SK-N-SH treated with all-trans-retinoic acid at 6 μM for 48 hours (cell line): Measurements from ENCODE around the gene CFAP299.

ENCODE experiments used
- ATAC-seq: fragments of 200-7000 bp; cut with Tn5 transposase; 3 replicates; pipeline ENCODE4 v1.9.1; 2020; ENCODE audit warnings: mild to moderate bottlenecking, moderate library complexity
- ARNTL ChIP-seq: fragments of 450-650 bp; formaldehyde crosslinking; IDR thresholded peaks from 2 replicates; pipeline ENCODE4 v1.5.0; 2020; ENCODE audit warnings: low read depth, mild to moderate bottlenecking, moderate library complexity, borderline replicate concordance
- BACH2 ChIP-seq: fragments of 250-450 bp; sonication (Bioruptor Pico); IDR thresholded peaks from 2 replicates; pipeline ENCODE4 v1.9.0; 2021; ENCODE audit warnings: mild to moderate bottlenecking, borderline replicate concordance
- CSDC2 ChIP-seq: fragments of 250-450 bp; sonication (Bioruptor Pico); IDR thresholded peaks from 2 replicates; pipeline ENCODE4 v1.5.0; 2020; ENCODE audit warnings: mild to moderate bottlenecking, moderate library complexity
- CSRNP3 ChIP-seq: fragments of 250-450 bp; sonication (Bioruptor Pico); IDR thresholded peaks from 2 replicates; pipeline ENCODE4 v1.5.1; 2021; ENCODE audit warnings: mild to moderate bottlenecking, moderate library complexity
- ESRRG ChIP-seq: fragments of 250-450 bp; sonication (Bioruptor Pico); IDR thresholded peaks from 2 replicates; pipeline ENCODE4 v1.6.1; 2021; ENCODE audit warnings: mild to moderate bottlenecking
- GLIS3 ChIP-seq: fragments of 250-450 bp; sonication (Bioruptor Pico); IDR thresholded peaks from 2 replicates; pipeline ENCODE4 v1.5.0; 2020; ENCODE audit warnings: mild to moderate bottlenecking, moderate library complexity
- ISL1 ChIP-seq: fragments of 250-450 bp; sonication (Bioruptor Pico); IDR thresholded peaks from 2 replicates; pipeline ENCODE4 v2.1.2; 2022; ENCODE audit warnings: mild to moderate bottlenecking, moderate library complexity
- OSR1 ChIP-seq: fragments of 250-450 bp; sonication (Bioruptor Pico); IDR thresholded peaks from 2 replicates; pipeline ENCODE4 v1.8.0; 2022; ENCODE audit warnings: moderate library complexity, mild to moderate bottlenecking, inconsistent platforms
- PATZ1 ChIP-seq: fragments of 250-450 bp; sonication (Bioruptor Pico); IDR thresholded peaks from 2 replicates; pipeline ENCODE4 v1.8.0; 2020; ENCODE audit warnings: mild to moderate bottlenecking, moderate library complexity, borderline replicate concordance
- POU6F1 ChIP-seq: fragments of 250-450 bp; sonication (Bioruptor Pico); IDR thresholded peaks from 2 replicates; pipeline ENCODE4 v1.8.0; 2021; ENCODE audit warnings: low read depth, mild to moderate bottlenecking, moderate library complexity, borderline replicate concordance
- PPARA ChIP-seq: fragments of 250-450 bp; sonication (Bioruptor Pico); IDR thresholded peaks from 2 replicates; pipeline ENCODE4 v1.5.0; 2020; ENCODE audit warnings: mild to moderate bottlenecking, borderline replicate concordance
- RARB ChIP-seq: fragments of 250-450 bp; sonication (Bioruptor Pico); IDR thresholded peaks from 2 replicates; pipeline ENCODE4 v1.8.0; 2021; ENCODE audit warnings: mild to moderate bottlenecking, moderate library complexity
- SNAI2 ChIP-seq: fragments of 250-450 bp; sonication (Bioruptor Pico); IDR thresholded peaks from 2 replicates; pipeline ENCODE4 v1.5.0; 2020; ENCODE audit warnings: mild to moderate bottlenecking, moderate library complexity
- TCF4 ChIP-seq: fragments of 250-450 bp; sonication (Bioruptor Pico); IDR thresholded peaks from 2 replicates; pipeline ENCODE4 v1.8.0; 2021; ENCODE audit warnings: mild to moderate bottlenecking, moderate library complexity, borderline replicate concordance
- TOX ChIP-seq: fragments of 250-450 bp; sonication (Bioruptor Pico); IDR thresholded peaks from 2 replicates; pipeline ENCODE4 v1.8.0; 2021; ENCODE audit warnings: mild to moderate bottlenecking, moderate library complexity, borderline replicate concordance
- TSHZ2 ChIP-seq: fragments of 250-450 bp; sonication (Bioruptor Pico); IDR thresholded peaks from 2 replicates; pipeline ENCODE4 v1.5.0; 2020; ENCODE audit warnings: mild to moderate bottlenecking, moderate library complexity
- ZC3H10 ChIP-seq: fragments of 250-450 bp; sonication (Bioruptor Pico); IDR thresholded peaks from 2 replicates; pipeline ENCODE4 v1.5.1; 2021; ENCODE audit warnings: mild to moderate bottlenecking, moderate library complexity
- ZFP3 ChIP-seq: fragments of 250-450 bp; sonication (Bioruptor Pico); IDR thresholded peaks from 2 replicates; pipeline ENCODE4 v1.5.0; 2020; ENCODE audit warnings: mild to moderate bottlenecking, moderate library complexity
- ZFP30 ChIP-seq: fragments of 450-650 bp; formaldehyde crosslinking; IDR thresholded peaks from 2 replicates; pipeline ENCODE4 v1.5.0; 2022; ENCODE audit warnings: mild to moderate bottlenecking, moderate library complexity
- ZNF565 ChIP-seq: fragments of 450-650 bp; formaldehyde crosslinking; conservative IDR thresholded peaks from 2 replicates; pipeline ENCODE4 v1.5.0; 2020; ENCODE audit warnings: low read depth, mild to moderate bottlenecking, moderate library complexity
- ZNF70 ChIP-seq: fragments of 450-650 bp; formaldehyde crosslinking; IDR thresholded peaks from 2 replicates; pipeline ENCODE4 v1.5.0; 2020; ENCODE audit warnings: mild to moderate bottlenecking, moderate library complexity
- ZNF8 ChIP-seq: fragments of 450-650 bp; formaldehyde crosslinking; IDR thresholded peaks from 2 replicates; pipeline ENCODE4 v1.5.0; 2020; ENCODE audit warnings: mild to moderate bottlenecking, moderate library complexity
- TF ChIP-seq, protein P1 (sequence below): fragments of 250-450 bp; sonication (Bioruptor Pico); IDR thresholded peaks from 2 replicates; pipeline ENCODE4 v1.5.1; 2020; ENCODE audit warnings: low read depth, mild to moderate bottlenecking, moderate library complexity

The CFAP299 gene

DNA sequence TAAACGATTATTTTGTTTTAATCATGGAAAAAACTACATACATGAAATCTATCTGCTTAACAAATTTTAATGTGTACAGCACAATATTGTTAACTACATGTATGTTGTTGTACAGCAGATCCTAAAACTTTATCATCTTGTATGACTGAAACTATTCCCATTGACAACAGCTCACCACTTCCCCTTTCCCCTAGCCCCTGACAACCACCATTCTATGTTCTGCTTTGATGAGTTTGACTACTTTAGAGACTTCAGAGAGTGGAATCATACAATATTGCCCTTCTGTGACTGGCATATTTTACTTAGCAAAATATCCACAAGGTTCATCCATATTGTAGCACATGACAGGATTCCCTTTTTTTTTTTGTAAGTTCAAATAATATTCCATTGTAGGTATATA lies 185.9 kb downstream of the CFAP299 start:
- ATAC-seq: no peak
- TF ChIP-seq PATZ1 (no peak), CSDC2 (CRISPR knock-in tag) (no peak), SNAI2 (CRISPR knock-in tag) (no peak), ISL1 (CRISPR knock-in tag) (no peak), ZNF8 (CRISPR knock-in tag) (no peak), BACH2 (CRISPR knock-in tag) (no peak), GLIS3 (CRISPR knock-in tag) (no peak), TSHZ2 (no peak), ARNTL (CRISPR knock-in tag) (no peak), RARB (CRISPR knock-in tag) (no peak), TOX (CRISPR knock-in tag) (no peak), CSRNP3 (CRISPR knock-in tag) (no peak), TCF4 (CRISPR knock-in tag) (no peak), OSR1 (CRISPR knock-in tag) (no peak), ZFP30 (CRISPR knock-in tag) (no peak)
- TF ChIP-seq, protein P1, sequence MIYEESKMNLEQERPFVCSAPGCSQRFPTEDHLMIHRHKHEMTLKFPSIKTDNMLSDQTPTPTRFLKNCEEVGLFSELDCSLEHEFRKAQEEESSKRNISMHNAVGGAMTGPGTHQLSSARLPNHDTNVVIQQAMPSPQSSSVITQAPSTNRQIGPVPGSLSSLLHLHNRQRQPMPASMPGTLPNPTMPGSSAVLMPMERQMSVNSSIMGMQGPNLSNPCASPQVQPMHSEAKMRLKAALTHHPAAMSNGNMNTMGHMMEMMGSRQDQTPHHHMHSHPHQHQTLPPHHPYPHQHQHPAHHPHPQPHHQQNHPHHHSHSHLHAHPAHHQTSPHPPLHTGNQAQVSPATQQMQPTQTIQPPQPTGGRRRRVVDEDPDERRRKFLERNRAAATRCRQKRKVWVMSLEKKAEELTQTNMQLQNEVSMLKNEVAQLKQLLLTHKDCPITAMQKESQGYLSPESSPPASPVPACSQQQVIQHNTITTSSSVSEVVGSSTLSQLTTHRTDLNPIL (CRISPR knock-in tag): no peak

DNA sequence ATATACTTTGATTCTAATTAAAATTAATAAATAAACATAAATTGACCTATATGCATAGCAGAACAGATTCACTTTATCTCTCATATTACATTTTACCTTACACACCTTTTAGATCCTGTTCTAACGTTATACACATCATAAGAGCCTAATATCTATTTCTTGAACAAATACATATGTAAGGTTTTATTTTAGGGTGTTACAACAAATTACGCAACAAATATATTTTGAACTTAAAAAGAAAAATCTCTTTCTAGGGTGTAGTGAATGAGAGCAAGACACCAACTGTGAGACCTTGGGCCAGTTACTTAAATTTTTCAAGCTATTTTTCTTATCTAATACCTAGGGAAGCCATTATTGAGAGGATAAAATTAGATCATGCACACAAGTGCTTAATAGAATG lies 191.2 kb downstream of the CFAP299 start:
- ATAC-seq: no peak
- TF ChIP-seq ZNF565 (no peak), ESRRG (CRISPR knock-in tag) (no peak), CSRNP3 (CRISPR knock-in tag) (no peak), BACH2 (CRISPR knock-in tag) (no peak), ISL1 (CRISPR knock-in tag) (no peak), ZC3H10 (no peak), ZNF70 (CRISPR knock-in tag) (no peak), TSHZ2 (no peak), ZFP3 (CRISPR knock-in tag) (no peak), CSDC2 (CRISPR knock-in tag) (no peak), ARNTL (CRISPR knock-in tag) (no peak), SNAI2 (CRISPR knock-in tag) (no peak), PPARA (CRISPR knock-in tag) (no peak), GLIS3 (CRISPR knock-in tag) (no peak), TOX (CRISPR knock-in tag) (no peak), POU6F1 (CRISPR knock-in tag) (no peak), PATZ1 (no peak), OSR1 (CRISPR knock-in tag) (no peak)
